Progenitor cell of endocrine pancreas (in vitro differentiated cells): ENCODE data around the gene GPRIN2. TPM values are rescaled to one million over a fixed set of nuclear protein-coding genes. Genes with fewer than 3 reads are reported as not detected.

ENCODE experiments used
- DNase-seq: peaks from one replicate; pipeline ENCODE4 v3.0.0; 2021; ENCODE audit warnings: low spot score; ENCODE audit not compliant: unreplicated experiment
- H3K27ac Mint-ChIP-seq: 2 replicates; pipeline ENCODE4 v1.8.0; 2021; ENCODE audit warnings: mild to moderate bottlenecking, moderate library complexity, mixed read lengths
- H3K27me3 Mint-ChIP-seq: 2 replicates; pipeline ENCODE4 v1.8.0; 2021; ENCODE audit warnings: mixed read lengths
- H3K36me3 Mint-ChIP-seq: 2 replicates; pipeline ENCODE4 v1.8.0; 2022; ENCODE audit warnings: mixed read lengths; ENCODE audit not compliant: insufficient read depth
- H3K4me1 Mint-ChIP-seq: 2 replicates; pipeline ENCODE4 v1.8.0; 2021; ENCODE audit warnings: low read depth, mixed read lengths
- H3K4me3 Mint-ChIP-seq: 2 replicates; pipeline ENCODE4 v1.8.0; 2021; ENCODE audit warnings: low read depth, mild to moderate bottlenecking, moderate library complexity, mixed read lengths
- H3K9me3 Mint-ChIP-seq: 2 replicates; pipeline ENCODE4 v1.8.0; 2021; ENCODE audit warnings: low read depth, mixed read lengths
- CTCF ChIP-seq: fragments of 200-600 bp; sonication (generic); IDR thresholded peaks from one replicate; pipeline ENCODE4 v1.5.0; 2021; ENCODE audit warnings: antibody characterized with exemption, mild to moderate bottlenecking; ENCODE audit not compliant: unreplicated experiment
- total RNA-seq: library from RNA; stranded (reverse); gene quantifications from 2 replicates; pipeline ENCODE4 v1.2.1, GENCODE V29; 2021

GPRIN2 gene
- total RNA-seq, 1 donor from 2014 or later: 14.0 TPM

GRCh38 chr10:46539596-46540411, 16.7 kb downstream of the GPRIN2 start:
- Mint-ChIP-seq H3K27me3 (peaks cover 53% of the 10 kb centered on the region), H3K4me3 (peak overlapping the region; percentile 69), H3K9me3 (no peaks in the 10 kb centered on the region), H3K27ac (peak overlapping the region; percentile 70), H3K36me3 (no peaks in the 10 kb centered on the region), H3K4me1 (peaks cover 9% of the 10 kb centered on the region)
- TF ChIP-seq CTCF: no peak
- DNase-seq: no peak

DNA sequence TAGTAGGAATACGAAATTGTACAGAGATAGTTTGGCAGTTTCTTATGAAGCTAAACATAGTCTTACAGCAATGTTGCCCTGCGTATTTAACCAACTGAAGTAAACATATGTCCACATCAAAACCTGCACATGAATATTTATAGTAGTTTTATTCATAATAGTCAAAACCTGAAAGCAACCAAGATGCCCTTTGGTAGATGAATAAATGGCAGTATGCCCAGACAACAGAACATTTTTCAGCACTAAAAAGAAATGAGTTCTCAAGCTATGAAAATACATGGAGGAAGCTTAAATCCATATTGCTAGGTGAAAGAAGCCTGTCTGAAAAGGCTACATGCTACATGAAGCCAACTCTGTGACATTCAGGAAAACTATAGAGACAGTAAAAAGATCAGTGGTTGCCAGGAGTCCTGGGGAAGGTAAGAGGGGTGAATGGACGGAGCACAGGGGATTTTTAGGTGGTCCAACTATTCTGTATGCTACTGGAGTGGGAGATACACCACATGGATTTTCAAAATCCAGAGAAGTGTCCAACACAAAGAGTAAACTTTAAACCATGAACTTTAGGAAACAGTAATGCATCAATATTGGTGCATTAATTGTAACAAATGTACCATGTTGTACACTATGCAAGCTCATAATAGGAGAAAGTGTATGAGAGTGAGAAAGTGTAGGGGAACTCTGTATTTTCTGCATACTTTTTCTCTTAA, 17.6 kb downstream of the GPRIN2 start:
- Mint-ChIP-seq H3K9me3 (no peaks in the 10 kb centered on the region), H3K36me3 (no peaks in the 10 kb centered on the region), H3K27me3 (peaks cover 47% of the 10 kb centered on the region), H3K4me1 (peaks cover 9% of the 10 kb centered on the region), H3K27ac (no peak overlapping the region), H3K4me3 (no peak overlapping the region)
- DNase-seq: no peak
- TF ChIP-seq CTCF: no peak

GRCh38 chr10:46538155-46538554, 18.3 kb downstream of the GPRIN2 start:
- no peaks in the 10 kb centered on the region for H3K9me3 Mint-ChIP-seq

GRCh38 chr10:46537309-46537708, 19.1 kb downstream of the GPRIN2 start:
- DNase-seq: no peak
- Mint-ChIP-seq H3K9me3 (no peaks in the 10 kb centered on the region), H3K4me1 (peaks cover 9% of the 10 kb centered on the region), H3K27ac (no peak overlapping the region), H3K36me3 (no peaks in the 10 kb centered on the region), H3K27me3 (peaks cover 37% of the 10 kb centered on the region), H3K4me3 (no peak overlapping the region)
- no peak for TF ChIP-seq CTCF

More at GRCh38 chr10:46538155-46538554, 18.3 kb downstream of the GPRIN2 start:
- Mint-ChIP-seq H3K27me3 (peaks cover 44% of the 10 kb centered on the region), H3K4me1 (peaks cover 9% of the 10 kb centered on the region), H3K36me3 (no peaks in the 10 kb centered on the region), H3K27ac (no peak overlapping the region), H3K4me3 (no peak overlapping the region)
- TF ChIP-seq CTCF: no peak
- no peak for DNase-seq

GRCh38 chr10:46536781-46537180, 19.7 kb downstream of the GPRIN2 start:
- no peak overlapping the region for H3K27ac Mint-ChIP-seq
- TF ChIP-seq CTCF: no peak

More at GRCh38 chr10:46536781-46537180, 19.7 kb downstream of the GPRIN2 start:
- Mint-ChIP-seq H3K36me3 (no peaks in the 10 kb centered on the region), H3K9me3 (no peaks in the 10 kb centered on the region), H3K27me3 (peaks cover 32% of the 10 kb centered on the region), H3K4me1 (peaks cover 9% of the 10 kb centered on the region), H3K4me3 (no peak overlapping the region)
- DNase-seq: no peak
